SU-DHL-6 (cell line): ENCODE data around the gene CHMP2B.

Experiments
- H2AFZ ChIP-seq: fragments of 200-600 bp; sonication (generic); 2 replicates; pipeline ENCODE4 v1.6.1; 2014; ENCODE audit warnings: low read depth, mild to moderate bottlenecking, moderate library complexity, mixed read lengths, antibody characterized with exemption, low read length; ENCODE audit not compliant: severe bottlenecking
- H3F3A ChIP-seq: fragments of 200-600 bp; shearing (Covaris generic); 2 replicates; pipeline ENCODE4 v1.6.0; 2016; ENCODE audit warnings: antibody characterized with exemption, mild to moderate bottlenecking; ENCODE audit not compliant: insufficient read depth
- H3K27ac ChIP-seq: fragments of 200-600 bp; sonication (generic); 2 replicates; pipeline ENCODE4 v1.5.1; 2016; ENCODE audit warnings: low read depth, mild to moderate bottlenecking, low read length, moderate library complexity, mixed read lengths
- H3K27me3 ChIP-seq: fragments of 200-600 bp; sonication (generic), shearing (Covaris generic); 2 replicates; pipeline ENCODE4 v1.6.0; 2014; ENCODE audit warnings: mild to moderate bottlenecking, low read length
- H3K36me3 ChIP-seq: fragments of 200-600 bp; sonication (generic); 2 replicates; pipeline ENCODE4 v1.6.1; 2014; ENCODE audit warnings: mild to moderate bottlenecking, low read length, mixed read lengths
- H3K4me2 ChIP-seq: fragments of 300-600, 200-600 bp; shearing (Covaris generic), sonication (generic); 2 replicates; pipeline ENCODE4 v1.6.0; 2014; ENCODE audit warnings: low read length, low read depth, mild to moderate bottlenecking; ENCODE audit not compliant: poor library complexity, severe bottlenecking
- H3K4me3 ChIP-seq: fragments of 200-600 bp; sonication (generic); 2 replicates; pipeline ENCODE4 v1.5.1; 2014; ENCODE audit warnings: antibody characterized with exemption, low read length, mild to moderate bottlenecking, mixed read lengths; ENCODE audit not compliant: insufficient read depth, poor library complexity, severe bottlenecking
- H3K79me2 ChIP-seq: fragments of 200-600 bp; sonication (generic); 2 replicates; pipeline ENCODE4 v1.6.1; 2014; ENCODE audit warnings: mild to moderate bottlenecking, low read length, moderate library complexity; ENCODE audit not compliant: insufficient read depth
- H3K9ac ChIP-seq: fragments of 200-600 bp; sonication (generic); 2 replicates; pipeline ENCODE4 v1.7.0; 2014; ENCODE audit warnings: mild to moderate bottlenecking, low read length
- H3K9me2 ChIP-seq: fragments of 200-600 bp; sonication (generic); replicated peaks from 2 replicates; pipeline ENCODE4 v1.6.1; 2014; ENCODE audit warnings: low read length; ENCODE audit not compliant: insufficient read depth
- H3K9me3 ChIP-seq: fragments of 200-600 bp; sonication (generic); 2 replicates; pipeline ENCODE4 v1.6.1; 2014; ENCODE audit warnings: low read length, mixed read lengths; ENCODE audit not compliant: insufficient read depth
- H4K20me1 ChIP-seq: fragments of 200-600 bp; sonication (generic); 2 replicates; pipeline ENCODE4 v1.6.1; 2014; ENCODE audit warnings: low read depth, mild to moderate bottlenecking, antibody characterized with exemption, low read length, moderate library complexity, mixed read lengths
- CTCF ChIP-seq: fragments of 200-600 bp; sonication (generic); IDR thresholded peaks from one replicate; pipeline ENCODE4 v1.5.1; 2017; ENCODE audit warnings: antibody characterized with exemption, mild to moderate bottlenecking, low read length, moderate library complexity; ENCODE audit not compliant: insufficient read depth, poor library complexity, severe bottlenecking
- EZH2phosphoT487 ChIP-seq: fragments of 200-600 bp; sonication (generic), shearing (Covaris generic); conservative IDR thresholded peaks from 2 replicates; pipeline ENCODE4 v1.6.1; 2018; ENCODE audit warnings: mild to moderate bottlenecking, antibody characterized with exemption, low read length, moderate library complexity, mixed read lengths

The CHMP2B gene

GRCh38 chr3:87206070-87206469, 21.0 kb upstream of the CHMP2B start:
- no peaks in the 10 kb centered on the region for H3F3A ChIP-seq
- TF ChIP-seq CTCF (no peak), EZH2phosphoT487 (no peak)
- no peak overlapping the region for H3K27ac ChIP-seq
- no peaks in the 10 kb centered on the region for H4K20me1 ChIP-seq
- no peaks in the 10 kb centered on the region for H3K79me2 ChIP-seq
- no peaks in the 10 kb centered on the region for H3K9me2 ChIP-seq
- H3K4me2 ChIP-seq: no peak overlapping the region
- H3K36me3 ChIP-seq: no peaks in the 10 kb centered on the region
- H3K9ac ChIP-seq: no peak overlapping the region
- no peaks in the 10 kb centered on the region for H3K9me3 ChIP-seq
- H3K27me3 ChIP-seq: no peaks in the 10 kb centered on the region
- H2AFZ ChIP-seq: no peak overlapping the region
- H3K4me3 ChIP-seq: no peak overlapping the region

DNA sequence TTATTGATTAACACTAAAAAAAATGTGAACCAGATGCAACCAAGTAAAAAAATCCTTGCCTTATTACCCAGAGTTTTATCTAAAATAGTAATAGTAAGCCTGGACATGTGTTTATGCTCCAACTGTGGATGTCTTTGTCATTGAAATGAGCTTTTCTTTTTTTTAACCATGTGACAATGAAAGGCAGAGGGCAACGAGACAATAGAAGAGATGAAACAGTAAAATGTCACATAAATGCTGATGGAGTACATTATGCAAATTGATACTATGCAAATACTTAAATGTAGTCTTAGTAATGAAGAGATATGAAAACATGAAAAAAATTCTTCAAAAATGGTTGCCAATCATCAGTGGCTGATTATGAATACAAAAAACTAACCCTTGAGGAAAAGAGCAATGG, 20.5 kb upstream of the CHMP2B start:
- Histone ChIP-seq H3K9ac (no peak overlapping the region), H3K36me3 (no peaks in the 10 kb centered on the region), H3K9me2 (no peaks in the 10 kb centered on the region), H3K9me3 (no peaks in the 10 kb centered on the region), H3K27me3 (no peaks in the 10 kb centered on the region), H3F3A (no peaks in the 10 kb centered on the region), H3K4me2 (no peak overlapping the region), H2AFZ (no peak overlapping the region), H3K79me2 (no peaks in the 10 kb centered on the region), H3K27ac (no peak overlapping the region), H3K4me3 (no peak overlapping the region), H4K20me1 (no peaks in the 10 kb centered on the region)
- TF ChIP-seq CTCF: no peak
- TF ChIP-seq EZH2phosphoT487: no peak

- Histone ChIP-seq H3K79me2 (no peaks in the 10 kb centered on the region), H3K27me3 (no peaks in the 10 kb centered on the region), H4K20me1 (no peaks in the 10 kb centered on the region), H3K9me2 (no peaks in the 10 kb centered on the region), H3K4me3 (no peak overlapping the region), H3F3A (no peaks in the 10 kb centered on the region), H2AFZ (no peak overlapping the region), H3K4me2 (no peak overlapping the region), H3K9ac (no peak overlapping the region), H3K27ac (no peak overlapping the region), H3K36me3 (no peaks in the 10 kb centered on the region), H3K9me3 (no peaks in the 10 kb centered on the region)
- no peak for TF ChIP-seq EZH2phosphoT487
- TF ChIP-seq CTCF: no peak
Observed at GRCh38 chr3:87207460-87207859, 19.6 kb upstream of the CHMP2B start.

- H3K9ac ChIP-seq: no peak overlapping the region
- H3K9me2 ChIP-seq: no peaks in the 10 kb centered on the region
- H3K27me3 ChIP-seq: no peaks in the 10 kb centered on the region
- H3F3A ChIP-seq: no peaks in the 10 kb centered on the region
- no peak overlapping the region for H2AFZ ChIP-seq
- H3K36me3 ChIP-seq: no peaks in the 10 kb centered on the region
- no peaks in the 10 kb centered on the region for H3K79me2 ChIP-seq
- no peak overlapping the region for H3K27ac ChIP-seq
- H3K4me3 ChIP-seq: no peak overlapping the region
- H3K9me3 ChIP-seq: no peaks in the 10 kb centered on the region
- H3K4me2 ChIP-seq: no peak overlapping the region
- no peaks in the 10 kb centered on the region for H4K20me1 ChIP-seq
- TF ChIP-seq CTCF (no peak), EZH2phosphoT487 (no peak)
Observed at GRCh38 chr3:87209111-87209510, 18.0 kb upstream of the CHMP2B start.
